Brain microvascular endothelial cell (primary cell): ENCODE results near the gene GLI2.

ENCODE experiments used
- DNase-seq: peaks from one replicate; pipeline ENCODE4 v3.0.0-alpha.2; 2020
- H3K27ac ChIP-seq: fragments of 250-450 bp; sonication (Bioruptor Pico); 2 replicates; pipeline ENCODE4 v1.5.1; 2020; ENCODE audit warnings: mild to moderate bottlenecking, moderate library complexity
- H3K27me3 ChIP-seq: fragments of 250-450 bp; sonication (Bioruptor Pico); replicated peaks from 2 replicates; pipeline ENCODE4 v1.5.1; 2020; ENCODE audit warnings: mild to moderate bottlenecking
- H3K36me3 ChIP-seq: fragments of 250-450 bp; sonication (Bioruptor Pico); replicated peaks from 2 replicates; pipeline ENCODE4 v1.5.1; 2020; ENCODE audit warnings: mild to moderate bottlenecking
- H3K4me3 ChIP-seq: 2 replicates; pipeline ENCODE4 v1.5.1; 2011; ENCODE audit warnings: low read depth, mild to moderate bottlenecking, control low read depth, low read length, moderate library complexity
- CTCF ChIP-seq: IDR thresholded peaks from 2 replicates; pipeline ENCODE4 v1.5.1; 2011; ENCODE audit warnings: low read depth, mild to moderate bottlenecking, moderate library complexity, low read length, control low read depth, inconsistent platforms; ENCODE audit errors: missing control alignments
- in situ Hi-C: cut with HindIII; loops from 2 replicates; pipeline ENCODE4 v1.10.0; 2017; ENCODE audit warnings: low sequenced_read_pairs, low pct_ligation_motif_present

GLI2 gene

GRCh38 chr2:120736624-120737339 lies 1.1 kb downstream of the GLI2 start:
- Histone ChIP-seq H3K27me3 (no peaks in the 10 kb centered on the region), H3K27ac (peak overlapping the region; percentile 79), H3K36me3 (no peaks in the 10 kb centered on the region), H3K4me3 (peak overlapping the region; percentile 82)
- DNase-seq = peak; percentile 81
- in situ Hi-C loops = loop anchor here (10.0 kb wide), 1 partner anchor 48 kb away; no protein-coding TSS in a partner anchor
- TF ChIP-seq CTCF = no peak

- H3K4me3 ChIP-seq = peak overlapping the region; percentile 82
- no peaks in the 10 kb centered on the region for H3K36me3 ChIP-seq
- no peak for TF ChIP-seq CTCF
- peak overlapping the region; percentile 79 for H3K27ac ChIP-seq
- in situ Hi-C loops = loop anchor here (10.0 kb wide), 1 partner anchor 47 kb away; no protein-coding TSS in a partner anchor
- DNase-seq = no peak
- H3K27me3 ChIP-seq = no peaks in the 10 kb centered on the region
These were observed 1.9 kb downstream of the GLI2 start for GRCh38 chr2:120737340-120738101.

GRCh38 chr2:120738117-120738516 lies 2.4 kb downstream of the GLI2 start:
- no peak for TF ChIP-seq CTCF
- H3K27ac ChIP-seq = peak overlapping the region; percentile 79
- no peaks in the 10 kb centered on the region for H3K27me3 ChIP-seq
- in situ Hi-C loops = loop anchor here (10.0 kb wide), 1 partner anchor 47 kb away; no protein-coding TSS in a partner anchor
- H3K36me3 ChIP-seq = no peaks in the 10 kb centered on the region
- no peak for DNase-seq
- H3K4me3 ChIP-seq = peak overlapping the region; percentile 82

- Histone ChIP-seq H3K27ac (no peak overlapping the region), H3K4me3 (no peak overlapping the region), H3K27me3 (no peaks in the 10 kb centered on the region), H3K36me3 (no peaks in the 10 kb centered on the region)
- in situ Hi-C loops = loop anchor here (10.0 kb wide), 1 partner anchor 46 kb away; no protein-coding TSS in a partner anchor
- no peak for DNase-seq
- no peak for TF ChIP-seq CTCF
These were observed 3.2 kb downstream of the GLI2 start for GRCh38 chr2:120738786-120739437.

GRCh38 chr2:120739438-120740090 lies 3.9 kb downstream of the GLI2 start:
- Histone ChIP-seq H3K36me3 (no peaks in the 10 kb centered on the region), H3K27me3 (no peaks in the 10 kb centered on the region), H3K4me3 (no peak overlapping the region), H3K27ac (no peak overlapping the region)
- DNase-seq = no peak
- no peak for TF ChIP-seq CTCF
- in situ Hi-C loops = loop anchor here (10.0 kb wide), 1 partner anchor 45 kb away; no protein-coding TSS in a partner anchor
